ENCODE measurements around the gene ARFGAP1. TPM values are rescaled to one million over a fixed set of nuclear protein-coding genes. Genes with fewer than 3 reads are reported as not detected.

Gene ARFGAP1
- total RNA-seq, 1 experiment from 2014 or later, result 88.0 TPM

DNA sequence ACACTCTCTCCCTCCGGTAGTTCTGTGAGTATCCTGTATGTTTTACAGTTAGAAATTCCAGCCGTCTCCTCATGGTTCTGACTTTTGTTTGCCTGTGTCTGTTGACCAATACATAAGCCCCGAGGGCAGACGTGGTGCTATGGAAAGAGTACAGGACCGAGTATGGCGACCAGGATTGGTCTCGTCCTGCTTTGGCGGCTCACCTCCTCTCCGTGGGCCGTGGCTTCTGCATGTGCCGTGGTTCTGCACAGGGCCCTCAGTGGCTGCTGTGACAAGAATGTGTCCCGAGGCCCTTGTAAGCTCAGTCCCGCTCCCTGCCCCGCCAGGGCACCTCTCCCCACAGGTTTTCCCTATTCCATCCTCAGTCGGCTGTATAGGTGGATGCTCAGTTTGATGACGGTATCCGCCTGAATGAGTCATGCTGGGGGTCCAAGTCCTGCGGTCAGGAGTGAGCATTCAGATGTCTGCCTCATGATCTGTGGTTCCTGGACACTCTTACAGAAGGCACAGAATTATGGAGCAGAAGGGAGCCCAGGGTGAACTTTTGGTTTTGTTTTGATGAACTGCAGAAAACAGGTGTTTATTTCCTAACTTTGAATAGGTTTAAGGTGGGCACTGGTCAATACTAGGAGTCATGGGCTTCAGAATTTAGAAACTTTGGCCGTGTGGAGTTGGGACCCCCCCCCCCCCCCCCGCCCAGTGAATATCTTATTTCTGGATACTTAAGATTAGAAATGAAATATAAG lies 1.2 kb downstream of the ARFGAP1 start:
- Histone ChIP-seq H3K27me3 (ENCODE audit: control insufficient read depth, insufficient read depth, low read length) (no peaks in the 10 kb centered on the region), H3K36me3 (replicated peaks; ENCODE audit: control insufficient read depth, insufficient read depth, low read length) (peaks cover 13% of the 10 kb centered on the region), H3K4me3 (ENCODE audit: insufficient read depth, low read depth, low read length) (peak overlapping the region; percentile 66)
- DNase-seq, result peak; percentile 70

DNA sequence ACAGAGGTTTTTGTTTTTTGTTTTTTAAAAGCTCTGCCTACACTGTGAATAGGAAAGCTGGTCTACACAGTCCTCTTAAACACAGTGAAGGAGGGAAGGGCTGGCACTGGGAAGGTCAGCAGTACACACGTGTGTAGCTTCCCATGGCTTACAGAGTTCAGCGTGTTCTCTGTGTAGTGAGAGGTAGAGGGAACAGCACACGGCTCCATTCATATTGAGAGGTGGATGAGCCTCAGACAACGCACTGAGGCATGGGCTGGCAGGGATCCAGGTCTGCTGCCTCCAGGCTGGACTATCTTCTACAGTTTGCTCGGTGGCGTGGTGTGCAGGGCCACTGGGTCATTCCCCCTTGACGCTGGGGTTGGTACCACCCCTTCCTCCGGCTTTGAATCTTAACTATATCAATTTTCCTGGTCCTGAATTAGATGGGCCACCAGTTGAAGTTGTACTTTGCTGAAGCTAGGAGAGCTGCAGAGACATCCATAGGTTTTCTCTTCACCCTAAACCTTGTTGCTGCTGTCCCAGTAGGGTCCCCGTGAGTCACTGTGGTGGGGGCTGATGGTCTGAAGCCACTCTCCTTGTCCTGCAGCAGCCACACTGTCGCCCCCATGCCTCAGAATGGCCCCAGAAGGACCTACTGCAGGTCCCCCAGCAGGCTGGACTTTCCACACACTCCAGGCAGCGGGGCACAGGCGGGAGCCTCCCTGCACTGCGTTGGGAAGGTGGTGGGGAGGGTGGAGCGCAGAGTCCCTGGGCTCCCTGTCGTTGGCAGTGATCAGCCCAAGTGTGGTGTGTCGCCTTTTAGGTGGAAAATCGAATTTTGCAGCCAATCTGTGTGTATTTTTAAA lies 2.0 kb downstream of the ARFGAP1 start:
- H3K4me3 ChIP-seq (ENCODE audit: insufficient read depth, low read depth, low read length), result no peak overlapping the region

DNA sequence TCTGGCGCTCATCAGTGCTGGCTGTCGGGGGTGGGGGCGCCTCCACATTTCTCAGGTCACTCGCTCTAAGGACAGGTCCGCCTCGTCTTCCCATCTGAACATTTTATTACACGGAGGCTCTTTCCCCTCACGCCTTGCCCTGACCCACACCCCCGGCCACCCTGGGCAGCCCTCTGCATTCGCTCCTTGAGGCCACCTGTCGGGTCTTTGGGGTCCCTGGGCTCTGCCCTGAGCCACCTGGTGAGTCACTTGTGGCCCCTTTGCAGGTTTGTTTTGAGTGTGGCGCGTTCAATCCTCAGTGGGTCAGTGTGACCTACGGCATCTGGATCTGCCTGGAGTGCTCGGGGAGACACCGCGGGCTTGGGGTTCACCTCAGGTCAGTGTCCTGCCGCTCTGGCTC lies 3.2 kb downstream of the ARFGAP1 start:
- no peaks in the 10 kb centered on the region for H3K27me3 ChIP-seq (ENCODE audit: control insufficient read depth, insufficient read depth, low read length)
- no peak for DNase-seq
- H3K36me3 ChIP-seq (replicated peaks; ENCODE audit: control insufficient read depth, insufficient read depth, low read length), result peaks cover 18% of the 10 kb centered on the region
- H3K4me3 ChIP-seq (ENCODE audit: insufficient read depth, low read depth, low read length), result no peak overlapping the region

More for the DNA sequence above, 2.0 kb downstream of the ARFGAP1 start:
- no peak for DNase-seq
- no peaks in the 10 kb centered on the region for H3K27me3 ChIP-seq (ENCODE audit: control insufficient read depth, insufficient read depth, low read length)
- peaks cover 17% of the 10 kb centered on the region for H3K36me3 ChIP-seq (replicated peaks; ENCODE audit: control insufficient read depth, insufficient read depth, low read length)

DNA sequence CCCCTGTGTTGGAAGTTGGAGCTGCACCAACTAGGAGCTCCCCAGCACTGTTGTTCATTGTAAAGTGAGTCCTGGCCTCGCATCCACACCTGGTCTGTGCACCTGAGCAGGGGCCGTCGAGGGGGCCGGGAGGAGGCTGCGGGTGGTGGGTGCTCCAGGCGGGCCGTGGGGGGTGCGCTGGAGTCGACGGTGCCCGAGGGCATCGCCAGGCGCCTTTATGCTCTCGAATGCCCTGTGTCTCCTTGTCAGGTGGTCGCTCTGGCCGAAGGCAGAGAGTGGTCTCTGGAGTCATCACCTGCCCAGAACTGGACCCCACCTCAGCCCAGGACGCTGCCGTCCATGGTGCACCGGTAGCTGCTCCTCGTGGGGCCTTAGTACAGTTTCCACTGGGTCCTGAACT lies 4.3 kb downstream of the ARFGAP1 start:
- Histone ChIP-seq H3K4me3 (ENCODE audit: insufficient read depth, low read depth, low read length) (no peak overlapping the region), H3K27me3 (ENCODE audit: control insufficient read depth, insufficient read depth, low read length) (no peaks in the 10 kb centered on the region), H3K36me3 (replicated peaks; ENCODE audit: control insufficient read depth, insufficient read depth, low read length) (peaks cover 25% of the 10 kb centered on the region)
- no peak for DNase-seq

DNA sequence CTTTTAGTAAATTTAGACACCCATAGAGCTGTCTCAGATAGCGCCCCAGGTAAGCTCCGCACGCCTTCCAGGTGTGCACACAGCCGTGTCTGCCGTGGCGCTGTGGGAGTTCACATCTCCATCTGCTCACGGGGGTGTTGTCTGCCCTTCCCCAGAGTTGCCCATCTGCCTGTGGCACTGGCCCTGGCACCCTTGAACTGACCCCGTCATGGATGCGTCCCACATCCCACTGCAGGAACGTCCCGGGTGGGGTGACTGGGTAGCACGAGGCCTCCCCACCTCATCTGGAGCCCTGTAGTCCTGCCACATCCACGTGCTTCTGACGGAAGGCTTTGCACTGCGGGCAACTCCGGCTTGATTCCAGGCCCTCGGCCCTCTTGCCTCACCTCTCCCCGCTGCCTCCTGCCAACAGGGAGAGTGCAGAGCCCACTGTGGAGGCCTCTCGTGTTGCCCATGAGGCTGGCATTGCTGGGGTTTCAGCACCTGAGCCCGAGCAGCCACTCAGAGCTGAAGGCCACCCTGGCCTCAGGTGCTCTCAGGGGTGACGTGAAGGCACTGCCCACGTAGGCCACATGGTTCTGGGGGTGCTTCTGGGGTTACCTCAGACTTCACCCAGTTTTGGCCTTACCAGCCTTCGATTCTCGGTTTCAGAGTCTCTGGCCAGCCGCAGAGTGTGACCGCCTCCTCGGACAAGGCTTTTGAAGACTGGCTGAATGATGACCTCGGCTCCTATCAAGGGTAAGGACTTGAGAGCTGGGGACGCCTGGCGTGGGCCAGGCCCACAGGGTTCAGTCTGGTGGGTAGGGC lies 5.1 kb downstream of the ARFGAP1 start:
- no peak overlapping the region for H3K4me3 ChIP-seq (ENCODE audit: insufficient read depth, low read depth, low read length)
- no peak for DNase-seq
- H3K27me3 ChIP-seq (ENCODE audit: control insufficient read depth, insufficient read depth, low read length), result no peaks in the 10 kb centered on the region
- H3K36me3 ChIP-seq (replicated peaks; ENCODE audit: control insufficient read depth, insufficient read depth, low read length), result peaks cover 26% of the 10 kb centered on the region

DNA sequence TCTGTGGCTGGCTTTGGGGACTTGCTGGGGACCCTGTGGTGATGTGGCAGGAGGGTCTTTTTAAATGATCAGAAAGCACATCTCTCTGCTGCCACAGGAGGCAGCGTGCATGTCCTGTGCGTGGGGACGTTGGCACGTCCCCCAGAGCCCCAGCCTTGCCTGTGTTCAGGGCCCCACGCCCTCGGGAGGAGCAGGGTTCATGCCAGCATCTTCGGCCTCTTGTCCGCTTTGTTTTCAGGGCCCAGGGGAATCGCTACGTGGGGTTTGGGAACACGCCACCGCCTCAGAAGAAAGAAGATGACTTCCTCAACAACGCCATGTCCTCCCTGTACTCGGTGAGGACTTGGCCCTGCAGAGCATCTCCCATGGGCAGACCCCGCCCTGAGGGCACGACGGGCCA lies 6.0 kb downstream of the ARFGAP1 start:
- DNase-seq, result no peak

DNA sequence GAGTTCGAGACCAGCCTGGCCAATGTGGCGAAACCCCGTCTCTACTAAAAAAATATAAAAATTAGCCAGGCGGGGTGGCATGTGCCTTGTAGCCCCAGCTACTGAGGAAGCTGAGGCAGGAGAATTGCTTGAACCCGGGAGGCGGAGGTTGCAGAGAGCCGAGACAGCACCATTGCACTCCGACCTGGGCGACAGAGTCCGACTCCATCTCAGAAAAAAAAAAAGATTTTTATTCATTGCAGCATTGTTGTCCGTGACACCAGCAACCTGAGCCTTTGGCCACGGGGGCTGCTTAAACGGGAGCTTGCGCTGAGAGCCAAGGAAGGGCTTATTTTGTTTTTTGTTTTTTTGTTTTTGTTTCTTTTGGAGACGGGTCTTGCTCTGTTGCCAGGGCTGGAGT lies 7.3 kb downstream of the ARFGAP1 start:
- Histone ChIP-seq H3K27me3 (ENCODE audit: control insufficient read depth, insufficient read depth, low read length) (no peaks in the 10 kb centered on the region), H3K4me3 (ENCODE audit: insufficient read depth, low read depth, low read length) (no peak overlapping the region), H3K36me3 (replicated peaks; ENCODE audit: control insufficient read depth, insufficient read depth, low read length) (peaks cover 34% of the 10 kb centered on the region)
- no peak for DNase-seq

More for the DNA sequence above, 6.0 kb downstream of the ARFGAP1 start:
- H3K36me3 ChIP-seq (replicated peaks; ENCODE audit: control insufficient read depth, insufficient read depth, low read length), result peaks cover 30% of the 10 kb centered on the region
- no peak overlapping the region for H3K4me3 ChIP-seq (ENCODE audit: insufficient read depth, low read depth, low read length)
- H3K27me3 ChIP-seq (ENCODE audit: control insufficient read depth, insufficient read depth, low read length), result no peaks in the 10 kb centered on the region

DNA sequence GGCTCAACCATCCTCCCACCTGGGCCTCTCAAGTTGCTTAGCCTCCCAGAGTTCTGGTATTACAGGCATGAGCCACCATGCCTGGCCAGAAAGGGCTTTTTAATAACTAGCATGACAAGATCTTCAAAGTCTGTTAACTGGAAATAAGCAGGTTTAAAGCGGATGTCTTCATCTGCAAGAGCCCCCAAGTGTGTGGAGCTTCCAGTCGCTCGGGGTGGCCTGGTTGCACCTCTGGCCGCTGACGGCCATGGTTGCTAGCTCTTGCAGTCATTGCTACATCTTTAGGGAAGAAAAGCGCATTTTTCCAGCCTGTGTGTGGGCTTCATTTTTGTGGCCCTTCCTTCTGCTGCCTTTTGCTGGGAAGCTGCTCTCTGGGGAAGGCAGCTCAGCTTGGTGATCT lies 7.8 kb downstream of the ARFGAP1 start:
- Histone ChIP-seq H3K27me3 (ENCODE audit: control insufficient read depth, insufficient read depth, low read length) (no peaks in the 10 kb centered on the region), H3K36me3 (replicated peaks; ENCODE audit: control insufficient read depth, insufficient read depth, low read length) (peaks cover 34% of the 10 kb centered on the region), H3K4me3 (ENCODE audit: insufficient read depth, low read depth, low read length) (no peak overlapping the region)
- DNase-seq, result no peak

DNA sequence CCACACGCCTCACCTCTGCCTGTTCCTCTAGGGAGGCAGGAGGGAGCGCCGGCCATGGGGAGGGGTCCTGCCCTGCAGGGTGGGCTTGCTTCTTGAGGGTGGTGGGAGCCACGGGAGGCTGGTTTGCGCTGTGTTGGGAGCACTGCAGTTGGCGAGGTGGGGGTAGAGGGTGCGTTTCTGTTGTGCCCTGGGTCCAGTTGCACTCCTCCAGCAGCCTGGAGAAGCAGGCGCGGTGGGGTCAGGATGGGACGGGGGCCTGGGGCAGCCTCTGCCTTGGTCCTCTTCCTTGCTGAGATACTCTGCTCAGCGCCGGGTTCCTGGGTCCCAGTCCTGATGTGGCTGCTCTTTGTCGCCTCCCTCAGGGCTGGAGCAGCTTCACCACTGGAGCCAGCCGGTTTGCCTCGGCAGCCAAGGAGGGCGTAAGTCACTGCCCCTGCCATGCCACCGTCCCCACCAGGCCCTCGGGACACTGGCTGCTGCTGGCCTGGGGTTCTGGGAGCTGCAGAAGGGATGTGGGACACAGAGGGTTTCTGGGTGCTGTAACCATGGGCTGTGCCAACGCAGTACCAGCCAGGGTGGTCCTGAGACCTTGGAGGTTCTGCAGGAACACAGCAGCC lies 8.4 kb downstream of the ARFGAP1 start:
- Histone ChIP-seq H3K36me3 (replicated peaks; ENCODE audit: control insufficient read depth, insufficient read depth, low read length) (peaks cover 41% of the 10 kb centered on the region), H3K27me3 (ENCODE audit: control insufficient read depth, insufficient read depth, low read length) (no peaks in the 10 kb centered on the region), H3K4me3 (ENCODE audit: insufficient read depth, low read depth, low read length) (no peak overlapping the region)
- DNase-seq, result peak; percentile 93

DNA sequence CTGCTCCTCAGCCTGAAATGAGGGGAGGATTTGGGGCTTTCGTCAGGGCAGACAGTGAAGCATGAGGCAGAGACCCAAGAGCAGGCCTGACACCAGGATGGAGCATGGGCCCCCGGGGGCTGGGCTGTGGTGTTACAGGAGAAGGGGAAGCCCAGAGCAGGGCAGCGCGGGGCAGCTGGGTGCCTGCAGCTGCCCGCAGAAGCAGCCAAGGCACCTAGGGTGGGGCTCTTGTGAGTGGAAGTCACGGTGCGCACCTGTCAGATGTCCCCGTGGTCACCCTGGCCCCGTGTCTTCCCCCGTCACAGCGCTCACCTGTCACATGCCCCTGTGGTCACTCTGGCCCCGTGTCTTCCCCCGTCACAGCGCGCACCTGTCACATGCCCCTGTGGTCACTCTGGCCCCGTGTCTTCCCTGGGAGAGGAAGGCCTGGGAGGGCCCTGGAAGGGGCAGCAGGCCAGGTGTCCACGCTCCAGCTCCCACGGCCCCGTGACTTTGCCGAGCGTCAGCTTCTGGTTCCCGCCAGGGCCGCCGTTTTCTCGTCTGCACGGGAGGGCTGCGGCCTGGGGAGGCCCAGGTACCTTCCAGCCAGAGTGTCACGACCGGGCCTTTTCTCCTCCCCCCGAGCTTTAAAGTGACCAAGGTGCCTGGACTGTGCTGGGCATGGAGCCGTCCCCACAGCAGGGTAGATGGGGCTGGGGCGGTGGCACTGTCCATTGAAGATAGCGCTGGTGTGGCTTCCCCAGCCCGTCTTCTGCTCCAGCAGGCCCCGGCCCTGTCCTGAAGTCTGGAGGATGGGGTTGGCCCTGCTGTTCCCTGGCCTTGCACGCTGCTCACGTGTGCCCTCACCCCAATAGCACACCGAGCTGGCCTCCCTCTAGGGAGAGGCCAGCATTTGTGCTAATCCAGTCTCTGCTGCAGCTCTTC lies 9.4 kb downstream of the ARFGAP1 start:
- DNase-seq, result no peak
- Histone ChIP-seq H3K27me3 (ENCODE audit: control insufficient read depth, insufficient read depth, low read length) (no peaks in the 10 kb centered on the region), H3K4me3 (ENCODE audit: insufficient read depth, low read depth, low read length) (no peak overlapping the region), H3K36me3 (replicated peaks; ENCODE audit: control insufficient read depth, insufficient read depth, low read length) (peaks cover 39% of the 10 kb centered on the region)

DNA sequence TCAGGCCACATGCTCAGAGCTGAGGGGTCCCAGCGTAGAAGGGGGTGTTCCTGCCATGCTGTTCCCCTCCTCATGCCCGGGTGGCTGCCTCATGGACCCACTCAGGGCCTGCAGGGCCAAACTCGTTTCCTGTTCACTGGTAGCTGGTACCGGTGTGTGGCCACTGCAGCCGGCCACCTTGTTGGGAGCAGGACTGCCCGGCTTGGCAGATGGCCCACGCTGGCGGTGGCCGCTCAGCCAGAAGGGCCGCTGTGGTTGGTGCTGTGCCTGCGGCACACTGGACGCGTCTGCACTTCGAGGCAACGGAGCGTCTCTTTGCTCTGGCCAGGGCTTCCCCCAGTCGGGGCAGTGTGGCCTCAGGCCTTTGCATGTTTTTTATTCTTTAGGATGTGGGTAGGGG lies 10.3 kb downstream of the ARFGAP1 start:
- Histone ChIP-seq H3K27me3 (ENCODE audit: control insufficient read depth, insufficient read depth, low read length) (no peaks in the 10 kb centered on the region), H3K4me3 (ENCODE audit: insufficient read depth, low read depth, low read length) (no peak overlapping the region), H3K36me3 (replicated peaks; ENCODE audit: control insufficient read depth, insufficient read depth, low read length) (peaks cover 39% of the 10 kb centered on the region)
- no peak for DNase-seq

DNA sequence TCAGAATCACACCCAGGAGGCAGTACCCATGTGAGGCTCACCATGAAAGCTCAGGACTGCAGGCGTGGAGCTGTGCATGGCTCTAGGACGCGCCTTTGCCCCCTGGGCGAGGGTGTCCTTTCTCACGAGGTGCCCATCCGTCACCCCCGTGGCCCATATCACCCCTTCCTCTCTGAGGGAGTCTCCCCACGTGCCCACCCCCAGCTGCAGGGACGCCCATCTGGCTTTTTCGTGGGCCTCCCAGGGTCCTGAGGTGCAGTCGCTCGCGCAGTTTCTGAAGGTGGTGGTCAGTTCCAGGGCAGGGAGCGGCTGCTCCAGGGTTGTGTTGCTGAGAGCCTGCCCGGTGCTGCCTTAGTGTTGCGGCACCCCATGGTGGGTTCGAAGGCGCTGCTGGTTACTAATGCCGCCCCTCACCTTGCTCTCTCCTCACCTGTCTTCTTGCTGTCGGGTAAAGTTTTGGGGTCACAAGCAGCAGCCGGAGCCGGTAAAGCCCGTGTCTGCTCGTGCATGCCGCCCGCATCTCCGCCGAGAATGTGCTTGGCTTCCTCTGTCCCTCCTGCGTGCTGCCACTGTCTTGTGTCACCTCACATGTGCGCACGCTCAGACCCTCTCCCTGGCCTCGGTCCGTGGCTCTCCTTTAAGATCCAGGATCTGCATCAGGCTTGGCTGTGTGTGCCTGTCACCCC lies 10.9 kb downstream of the ARFGAP1 start:
- Histone ChIP-seq H3K36me3 (replicated peaks; ENCODE audit: control insufficient read depth, insufficient read depth, low read length) (peaks cover 40% of the 10 kb centered on the region), H3K27me3 (ENCODE audit: control insufficient read depth, insufficient read depth, low read length) (no peaks in the 10 kb centered on the region), H3K4me3 (ENCODE audit: insufficient read depth, low read depth, low read length) (no peak overlapping the region)
- DNase-seq, result no peak

DNA sequence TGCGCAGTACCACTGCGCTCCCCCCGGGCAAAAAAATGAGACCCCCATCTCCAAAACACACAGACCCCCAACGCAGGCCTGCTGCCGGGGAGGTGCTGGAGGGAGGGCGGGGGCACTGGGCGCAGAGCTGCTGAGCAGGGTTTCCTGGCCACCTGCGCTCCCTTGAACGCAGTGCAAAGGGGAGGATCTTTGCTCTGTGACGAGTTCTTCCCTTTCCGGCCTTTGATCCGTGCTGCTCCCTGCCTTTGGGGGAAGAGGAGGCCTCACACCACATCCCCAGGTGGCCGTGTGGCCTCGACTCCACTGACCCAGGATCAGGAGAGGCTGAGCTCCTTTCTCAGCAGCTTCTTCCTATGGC lies 11.4 kb downstream of the ARFGAP1 start:
- no peak overlapping the region for H3K4me3 ChIP-seq (ENCODE audit: insufficient read depth, low read depth, low read length)
- no peaks in the 10 kb centered on the region for H3K27me3 ChIP-seq (ENCODE audit: control insufficient read depth, insufficient read depth, low read length)
- DNase-seq, result no peak
- H3K36me3 ChIP-seq (replicated peaks; ENCODE audit: control insufficient read depth, insufficient read depth, low read length), result peaks cover 41% of the 10 kb centered on the region
